K562 (cell line): Measurements from ENCODE around the gene PRR35. TPM values are rescaled to one million over a fixed set of nuclear protein-coding genes. Genes with fewer than 3 reads are reported as not detected.

Source experiments
- DMBX1 ChIP-seq: fragments of 250-450 bp; sonication (Bioruptor Pico); IDR thresholded peaks from 2 replicates; pipeline ENCODE4 v1.8.0; 2022; ENCODE audit warnings: inconsistent platforms, mild to moderate bottlenecking, moderate library complexity, borderline replicate concordance
- GATAD2B ChIP-seq: fragments of 450-650 bp; IDR thresholded peaks from 2 replicates; pipeline ENCODE4 v1.6.1; 2017; ENCODE audit warnings: mild to moderate bottlenecking, borderline replicate concordance
- NBN ChIP-seq: fragments of 450-650 bp; IDR thresholded peaks from 2 replicates; pipeline ENCODE4 v1.6.1; 2016; ENCODE audit warnings: low read depth, mild to moderate bottlenecking
- PHB2 ChIP-seq: fragments of 450-650 bp; IDR thresholded peaks from 2 replicates; pipeline ENCODE4 v1.6.1; 2017; ENCODE audit warnings: low read depth
- PML ChIP-seq: IDR thresholded peaks from 2 replicates; pipeline ENCODE4 v1.6.1; 2012; ENCODE audit warnings: low read length, inconsistent platforms
- REST ChIP-seq, 2 experiments: fragments of 450-650 bp; formaldehyde crosslinking in 1 of 2; IDR thresholded peaks; 2 replicates each; pipeline versions ENCODE4 v1.4.0 to v1.6.1; 2014 to 2020; ENCODE audit warnings: mild to moderate bottlenecking in 2 of 2, borderline replicate concordance in 1 of 2, low read depth in 1 of 2
- SREBF1 ChIP-seq: fragments of 150-350 bp; IDR thresholded peaks from 2 replicates; pipeline ENCODE4 v1.6.1; 2014; ENCODE audit warnings: antibody characterized with exemption, low read depth, low read length, borderline replicate concordance
- TRIM24 ChIP-seq, 2 experiments: fragments of 450-650 bp; IDR thresholded peaks; 2 replicates each; pipeline ENCODE4 v1.6.1; 2016
- ZNF274 ChIP-seq: IDR thresholded peaks from 2 replicates; pipeline ENCODE4 v1.6.1; 2011; ENCODE audit warnings: low read depth, mild to moderate bottlenecking, low read length, moderate library complexity, borderline replicate concordance
- polyA plus RNA-seq, 8 experiments: library from polyadenylated mRNA; depleted of rRNA in 4 of 8; stranded (reverse) in 5 of 8; unstranded in 3 of 8; fragments of >200 nt; fragmentation: Nextera tagmentation in 2 of 8; fragmentation: Illumina TruSeq in 1 of 8; extraction: Ambion mirVana in 2 of 8; extraction: Trizol in 1 of 8; gene quantifications; 2 replicates each; pipeline versions ENCODE4 v1.2.1 to v1.2.3, GENCODE V29; 2011 to 2014; ENCODE audit warnings: inconsistent platforms in 1 of 8, missing spikeins in 1 of 8
- total RNA-seq, 7 experiments: library from RNA; depleted of rRNA in 6 of 7; stranded (reverse); fragments of >200 nt in 6 of 7; fragmentation: Illumina TruSeq in 2 of 7; extraction: Trizol in 2 of 7; gene quantifications; 2 replicates each; pipeline versions ENCODE4 v1.2.1 to v1.2.3, GENCODE V29; 2011 to 2021; ENCODE audit warnings: low replicate concordance in 1 of 7
- TF ChIP-seq, protein P1 (sequence below): fragments of 450-650 bp; IDR thresholded peaks from 2 replicates; pipeline ENCODE4 v1.6.1; 2018; ENCODE audit not compliant: partially characterized antibody
- TF ChIP-seq, protein P2 (sequence below): fragments of 450-650 bp; IDR thresholded peaks from 2 replicates; pipeline ENCODE4 v1.6.1; 2016; ENCODE audit warnings: missing biosample characterization, missing genetic modification characterization
- TF ChIP-seq, protein P3 (sequence below): fragments of 250-450 bp; sonication (Bioruptor Pico); IDR thresholded peaks from 2 replicates; pipeline ENCODE4 v1.4.0; 2020; ENCODE audit warnings: borderline replicate concordance
- TF ChIP-seq, protein P4 (sequence below): fragments of 250-450 bp; sonication (Bioruptor Pico); IDR thresholded peaks from 2 replicates; pipeline ENCODE4 v1.9.0; 2021; ENCODE audit warnings: mild to moderate bottlenecking

PRR35 gene
- total and polyA plus RNA-seq, 9 of the 15 experiments (the other 6 are each of a cell fraction or from before 2014, with no cell fraction given), result 0.17 to 0.45 (median 0.21) TPM; not detected in 5

- TF ChIP-seq, protein P1, sequence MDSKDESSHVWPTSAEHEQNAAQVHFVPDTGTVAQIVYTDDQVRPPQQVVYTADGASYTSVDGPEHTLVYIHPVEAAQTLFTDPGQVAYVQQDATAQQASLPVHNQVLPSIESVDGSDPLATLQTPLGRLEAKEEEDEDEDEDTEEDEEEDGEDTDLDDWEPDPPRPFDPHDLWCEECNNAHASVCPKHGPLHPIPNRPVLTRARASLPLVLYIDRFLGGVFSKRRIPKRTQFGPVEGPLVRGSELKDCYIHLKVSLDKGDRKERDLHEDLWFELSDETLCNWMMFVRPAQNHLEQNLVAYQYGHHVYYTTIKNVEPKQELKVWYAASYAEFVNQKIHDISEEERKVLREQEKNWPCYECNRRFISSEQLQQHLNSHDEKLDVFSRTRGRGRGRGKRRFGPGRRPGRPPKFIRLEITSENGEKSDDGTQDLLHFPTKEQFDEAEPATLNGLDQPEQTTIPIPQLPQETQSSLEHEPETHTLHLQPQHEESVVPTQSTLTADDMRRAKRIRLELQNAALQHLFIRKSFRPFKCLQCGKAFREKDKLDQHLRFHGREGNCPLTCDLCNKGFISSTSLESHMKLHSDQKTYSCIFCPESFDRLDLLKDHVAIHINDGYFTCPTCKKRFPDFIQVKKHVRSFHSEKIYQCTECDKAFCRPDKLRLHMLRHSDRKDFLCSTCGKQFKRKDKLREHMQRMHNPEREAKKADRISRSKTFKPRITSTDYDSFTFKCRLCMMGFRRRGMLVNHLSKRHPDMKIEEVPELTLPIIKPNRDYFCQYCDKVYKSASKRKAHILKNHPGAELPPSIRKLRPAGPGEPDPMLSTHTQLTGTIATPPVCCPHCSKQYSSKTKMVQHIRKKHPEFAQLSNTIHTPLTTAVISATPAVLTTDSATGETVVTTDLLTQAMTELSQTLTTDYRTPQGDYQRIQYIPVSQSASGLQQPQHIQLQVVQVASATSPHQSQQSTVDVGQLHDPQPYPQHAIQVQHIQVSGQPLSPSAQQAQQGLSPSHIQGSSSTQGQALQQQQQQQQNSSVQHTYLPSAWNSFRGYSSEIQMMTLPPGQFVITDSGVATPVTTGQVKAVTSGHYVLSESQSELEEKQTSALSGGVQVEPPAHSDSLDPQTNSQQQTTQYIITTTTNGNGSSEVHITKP, result peak; percentile 76
- TF ChIP-seq GATAD2B (no peak), REST (IDR thresholded peaks at IDR 0.05; ENCODE audit: borderline replicate concordance) (peak; percentile 46), REST (CRISPR knock-in tag; IDR thresholded peaks at IDR 0.05; ENCODE audit: low read depth) (no peak), PML (no peak), DMBX1 (CRISPR knock-in tag) (no peak), PHB2 (no peak), SREBF1 (no peak), ZNF274 (no peak), TRIM24 (IDR thresholded peaks at IDR 0.05) (no peak), NBN (no peak)
- TF ChIP-seq, protein P2, sequence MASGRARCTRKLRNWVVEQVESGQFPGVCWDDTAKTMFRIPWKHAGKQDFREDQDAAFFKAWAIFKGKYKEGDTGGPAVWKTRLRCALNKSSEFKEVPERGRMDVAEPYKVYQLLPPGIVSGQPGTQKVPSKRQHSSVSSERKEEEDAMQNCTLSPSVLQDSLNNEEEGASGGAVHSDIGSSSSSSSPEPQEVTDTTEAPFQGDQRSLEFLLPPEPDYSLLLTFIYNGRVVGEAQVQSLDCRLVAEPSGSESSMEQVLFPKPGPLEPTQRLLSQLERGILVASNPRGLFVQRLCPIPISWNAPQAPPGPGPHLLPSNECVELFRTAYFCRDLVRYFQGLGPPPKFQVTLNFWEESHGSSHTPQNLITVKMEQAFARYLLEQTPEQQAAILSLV (tag), result no peak
- TF ChIP-seq, protein P3, sequence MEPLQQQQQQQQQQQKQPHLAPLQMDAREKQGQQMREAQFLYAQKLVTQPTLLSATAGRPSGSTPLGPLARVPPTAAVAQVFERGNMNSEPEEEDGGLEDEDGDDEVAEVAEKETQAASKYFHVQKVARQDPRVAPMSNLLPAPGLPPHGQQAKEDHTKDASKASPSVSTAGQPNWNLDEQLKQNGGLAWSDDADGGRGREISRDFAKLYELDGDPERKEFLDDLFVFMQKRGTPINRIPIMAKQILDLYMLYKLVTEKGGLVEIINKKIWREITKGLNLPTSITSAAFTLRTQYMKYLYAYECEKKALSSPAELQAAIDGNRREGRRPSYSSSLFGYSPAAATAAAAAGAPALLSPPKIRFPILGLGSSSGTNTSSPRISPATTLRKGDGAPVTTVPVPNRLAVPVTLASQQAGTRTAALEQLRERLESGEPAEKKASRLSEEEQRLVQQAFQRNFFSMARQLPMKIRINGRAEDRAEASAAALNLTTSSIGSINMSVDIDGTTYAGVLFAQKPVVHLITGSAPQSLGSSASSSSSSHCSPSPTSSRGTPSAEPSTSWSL (CRISPR knock-in tag), result no peak
- TF ChIP-seq, protein P4, sequence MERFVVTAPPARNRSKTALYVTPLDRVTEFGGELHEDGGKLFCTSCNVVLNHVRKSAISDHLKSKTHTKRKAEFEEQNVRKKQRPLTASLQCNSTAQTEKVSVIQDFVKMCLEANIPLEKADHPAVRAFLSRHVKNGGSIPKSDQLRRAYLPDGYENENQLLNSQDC (CRISPR knock-in tag), result no peak
Measured at GRCh38 chr16:525520-526180, 34.5 kb upstream of the PRR35 start (continued).
